ENCODE results near the gene CDK7.

- TF ChIP-seq, protein P1, sequence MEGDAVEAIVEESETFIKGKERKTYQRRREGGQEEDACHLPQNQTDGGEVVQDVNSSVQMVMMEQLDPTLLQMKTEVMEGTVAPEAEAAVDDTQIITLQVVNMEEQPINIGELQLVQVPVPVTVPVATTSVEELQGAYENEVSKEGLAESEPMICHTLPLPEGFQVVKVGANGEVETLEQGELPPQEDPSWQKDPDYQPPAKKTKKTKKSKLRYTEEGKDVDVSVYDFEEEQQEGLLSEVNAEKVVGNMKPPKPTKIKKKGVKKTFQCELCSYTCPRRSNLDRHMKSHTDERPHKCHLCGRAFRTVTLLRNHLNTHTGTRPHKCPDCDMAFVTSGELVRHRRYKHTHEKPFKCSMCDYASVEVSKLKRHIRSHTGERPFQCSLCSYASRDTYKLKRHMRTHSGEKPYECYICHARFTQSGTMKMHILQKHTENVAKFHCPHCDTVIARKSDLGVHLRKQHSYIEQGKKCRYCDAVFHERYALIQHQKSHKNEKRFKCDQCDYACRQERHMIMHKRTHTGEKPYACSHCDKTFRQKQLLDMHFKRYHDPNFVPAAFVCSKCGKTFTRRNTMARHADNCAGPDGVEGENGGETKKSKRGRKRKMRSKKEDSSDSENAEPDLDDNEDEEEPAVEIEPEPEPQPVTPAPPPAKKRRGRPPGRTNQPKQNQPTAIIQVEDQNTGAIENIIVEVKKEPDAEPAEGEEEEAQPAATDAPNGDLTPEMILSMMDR (IDR thresholded peaks at IDR 0.05) = no peak
- TF ChIP-seq POLR2A (IDR thresholded peaks at IDR 0.05) (no peak), EP300 (IDR thresholded peaks at IDR 0.05) (no peak)
These were observed 3.4 kb upstream of the CDK7 start for GRCh38 chr5:69231281-69231680.

Measured in sigmoid colon (tissue), 4 donors.